RWPE2 (cell line): ENCODE measurements around the gene SLC16A10.

Experiments used
- ATAC-seq: fragments of 200-7000 bp; cut with Tn5 transposase; 3 replicates; pipeline ENCODE4 v1.9.1; 2021; ENCODE audit warnings: low read depth
- DNase-seq: peaks from one replicate; pipeline ENCODE4 v3.0.0-alpha.2; 2020; ENCODE audit warnings: low spot score
- H3K27ac ChIP-seq: fragments of 450-650 bp; 2 replicates; pipeline ENCODE4 v1.5.1; 2017; ENCODE audit warnings: mild to moderate bottlenecking; ENCODE audit not compliant: poor library complexity, severe bottlenecking
- H3K27me3 ChIP-seq: fragments of 250-450 bp; sonication (Bioruptor Pico); 2 replicates; pipeline ENCODE4 v1.5.1; 2021; ENCODE audit warnings: mild to moderate bottlenecking, moderate library complexity; ENCODE audit not compliant: insufficient read depth, poor library complexity, severe bottlenecking
- H3K36me3 ChIP-seq: fragments of 250-450 bp; sonication (Bioruptor Pico); 2 replicates; pipeline ENCODE4 v1.5.1; 2020; ENCODE audit warnings: low read depth, mild to moderate bottlenecking, moderate library complexity
- H3K4me1 ChIP-seq: fragments of 250-450 bp; sonication (Bioruptor Pico); 2 replicates; pipeline ENCODE4 v1.5.1; 2021; ENCODE audit warnings: mild to moderate bottlenecking, moderate library complexity; ENCODE audit not compliant: insufficient read depth, poor library complexity, severe bottlenecking
- H3K4me3 ChIP-seq: fragments of 250-450 bp; sonication (Bioruptor Pico); 2 replicates; pipeline ENCODE4 v1.5.1; 2021; ENCODE audit warnings: mild to moderate bottlenecking, moderate library complexity; ENCODE audit not compliant: severe bottlenecking
- H3K9me3 ChIP-seq: fragments of 250-450 bp; sonication (Bioruptor Pico); 2 replicates; pipeline ENCODE4 v1.5.1; 2021; ENCODE audit warnings: mild to moderate bottlenecking, moderate library complexity; ENCODE audit not compliant: severe bottlenecking
- CTCF ChIP-seq: fragments of 450-650 bp; IDR thresholded peaks from one replicate; pipeline ENCODE4 v1.5.1; 2017; ENCODE audit warnings: mild to moderate bottlenecking, moderate library complexity; ENCODE audit not compliant: poor library complexity, severe bottlenecking

Gene SLC16A10

GRCh38 chr6:111119571-111120329, 32.4 kb downstream of the SLC16A10 start:
- no peaks in the 10 kb centered on the region for H3K9me3 ChIP-seq
- no peaks in the 10 kb centered on the region for H3K4me1 ChIP-seq
- H3K27me3 ChIP-seq = no peaks in the 10 kb centered on the region
- no peak overlapping the region for H3K4me3 ChIP-seq
- DNase-seq = no peak
- no peak for ATAC-seq
- TF ChIP-seq CTCF = no peak
- H3K36me3 ChIP-seq = no peaks in the 10 kb centered on the region
- H3K27ac ChIP-seq = no peak overlapping the region

- Histone ChIP-seq H3K36me3 (no peaks in the 10 kb centered on the region), H3K27ac (no peak overlapping the region), H3K4me1 (no peaks in the 10 kb centered on the region), H3K9me3 (no peaks in the 10 kb centered on the region), H3K27me3 (no peaks in the 10 kb centered on the region), H3K4me3 (no peak overlapping the region)
- ATAC-seq = no peak
- DNase-seq = no peak
- no peak for TF ChIP-seq CTCF
These were observed 34.6 kb downstream of the SLC16A10 start for GRCh38 chr6:111121789-111122350.

GRCh38 chr6:111122458-111123286, 35.4 kb downstream of the SLC16A10 start:
- H3K27me3 ChIP-seq = no peaks in the 10 kb centered on the region
- no peak overlapping the region for H3K27ac ChIP-seq
- H3K36me3 ChIP-seq = no peaks in the 10 kb centered on the region
- no peak for ATAC-seq
- H3K4me3 ChIP-seq = no peak overlapping the region
- DNase-seq = no peak
- no peak for TF ChIP-seq CTCF
- no peaks in the 10 kb centered on the region for H3K9me3 ChIP-seq
- no peaks in the 10 kb centered on the region for H3K4me1 ChIP-seq

GRCh38 chr6:111124406-111124805, 37.1 kb downstream of the SLC16A10 start:
- no peak overlapping the region for H3K27ac ChIP-seq
- no peak for ATAC-seq
- no peaks in the 10 kb centered on the region for H3K4me1 ChIP-seq
- no peak for DNase-seq
- no peak overlapping the region for H3K4me3 ChIP-seq
- H3K9me3 ChIP-seq = no peaks in the 10 kb centered on the region
- no peak for TF ChIP-seq CTCF
- no peaks in the 10 kb centered on the region for H3K27me3 ChIP-seq
- no peaks in the 10 kb centered on the region for H3K36me3 ChIP-seq
